ENCODE measurements around the gene ZHX3.

DNA sequence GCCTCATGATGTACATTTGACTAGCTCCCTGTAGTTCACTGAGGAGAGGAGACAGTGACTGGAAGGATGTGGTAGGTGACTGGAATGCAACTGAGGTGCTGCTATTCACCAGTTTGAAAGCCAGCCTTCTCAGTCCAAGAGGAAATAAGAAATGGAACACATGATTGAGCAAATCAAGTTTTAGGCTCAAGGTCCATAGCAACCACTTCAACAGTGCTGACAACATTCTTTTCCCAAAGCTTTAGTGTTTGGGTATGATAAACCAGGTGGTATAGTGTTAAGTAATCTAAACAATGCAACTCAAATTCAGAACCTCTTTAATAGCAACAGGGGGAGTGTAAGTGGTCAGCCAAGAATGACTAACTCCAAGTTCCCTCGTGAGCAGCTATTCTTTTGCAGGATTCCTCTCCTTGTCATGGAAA, 9.2 kb downstream of the ZHX3 start:
- TF ChIP-seq, protein P1, sequence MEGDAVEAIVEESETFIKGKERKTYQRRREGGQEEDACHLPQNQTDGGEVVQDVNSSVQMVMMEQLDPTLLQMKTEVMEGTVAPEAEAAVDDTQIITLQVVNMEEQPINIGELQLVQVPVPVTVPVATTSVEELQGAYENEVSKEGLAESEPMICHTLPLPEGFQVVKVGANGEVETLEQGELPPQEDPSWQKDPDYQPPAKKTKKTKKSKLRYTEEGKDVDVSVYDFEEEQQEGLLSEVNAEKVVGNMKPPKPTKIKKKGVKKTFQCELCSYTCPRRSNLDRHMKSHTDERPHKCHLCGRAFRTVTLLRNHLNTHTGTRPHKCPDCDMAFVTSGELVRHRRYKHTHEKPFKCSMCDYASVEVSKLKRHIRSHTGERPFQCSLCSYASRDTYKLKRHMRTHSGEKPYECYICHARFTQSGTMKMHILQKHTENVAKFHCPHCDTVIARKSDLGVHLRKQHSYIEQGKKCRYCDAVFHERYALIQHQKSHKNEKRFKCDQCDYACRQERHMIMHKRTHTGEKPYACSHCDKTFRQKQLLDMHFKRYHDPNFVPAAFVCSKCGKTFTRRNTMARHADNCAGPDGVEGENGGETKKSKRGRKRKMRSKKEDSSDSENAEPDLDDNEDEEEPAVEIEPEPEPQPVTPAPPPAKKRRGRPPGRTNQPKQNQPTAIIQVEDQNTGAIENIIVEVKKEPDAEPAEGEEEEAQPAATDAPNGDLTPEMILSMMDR (IDR thresholded peaks at IDR 0.05), result no peak
- no peak for TF ChIP-seq POLR2A (IDR thresholded peaks at IDR 0.05)
